Lower lobe of right lung (tissue), 2 donors: ENCODE data around the gene IGFBP1. TPM values are rescaled to one million over a fixed set of nuclear protein-coding genes. Genes with fewer than 3 reads are reported as not detected.

ENCODE experiments used
- ATAC-seq, 2 donors: fragments of 200-7000 bp; cut with Tn5 transposase; one replicate each; pipeline ENCODE4 v1.9.1; 2020 to 2022; ENCODE audit warnings: mild to moderate bottlenecking in 2 of 2, moderate library complexity in 2 of 2
- DNase-seq: peaks from one replicate; pipeline ENCODE4 v3.0.0-alpha.2; 2020
- H3K27ac ChIP-seq: fragments of 200-600 bp; one replicate; pipeline ENCODE4 v1.8.0; 2022
- H3K27me3 ChIP-seq: fragments of 200-600 bp; one replicate; pipeline ENCODE4 v1.8.0; 2022; ENCODE audit warnings: low read depth
- H3K36me3 ChIP-seq: fragments of 200-600 bp; one replicate; pipeline ENCODE4 v1.8.0; 2022; ENCODE audit warnings: mild to moderate bottlenecking
- H3K4me1 ChIP-seq: fragments of 200-600 bp; one replicate; pipeline ENCODE4 v1.8.0; 2022
- H3K4me3 ChIP-seq: fragments of 200-600 bp; one replicate; pipeline ENCODE4 v1.8.0; 2022; ENCODE audit warnings: mild to moderate bottlenecking
- H3K9me3 ChIP-seq: fragments of 200-600 bp; one replicate; pipeline ENCODE4 v1.8.0; 2022
- intact Hi-C: fragments of 100-400 bp; cut with DNase I; formaldehyde crosslinking; loops from one replicate; pipeline ENCODE4 v1.11.0; 2022
- total RNA-seq: library from RNA; stranded (reverse); fragmentation: NEBNext Ultra II Directional; extraction: Animal tissue kit (Norgen Biotek cat#: 25700); gene quantifications from one replicate; pipeline ENCODE4 v1.2.1, GENCODE V29; 2021
- TF ChIP-seq, protein P1 (sequence below): fragments of 200-600 bp; IDR thresholded peaks from one replicate; pipeline ENCODE4 v1.8.0; 2022; ENCODE audit warnings: antibody characterized with exemption, mild to moderate bottlenecking
- donor health status: DM: no; HTN: yes; CAD: no; lungs with severe emphysema.

Gene IGFBP1
- total RNA-seq, 1 donor from 2014 or later: not detected

DNA sequence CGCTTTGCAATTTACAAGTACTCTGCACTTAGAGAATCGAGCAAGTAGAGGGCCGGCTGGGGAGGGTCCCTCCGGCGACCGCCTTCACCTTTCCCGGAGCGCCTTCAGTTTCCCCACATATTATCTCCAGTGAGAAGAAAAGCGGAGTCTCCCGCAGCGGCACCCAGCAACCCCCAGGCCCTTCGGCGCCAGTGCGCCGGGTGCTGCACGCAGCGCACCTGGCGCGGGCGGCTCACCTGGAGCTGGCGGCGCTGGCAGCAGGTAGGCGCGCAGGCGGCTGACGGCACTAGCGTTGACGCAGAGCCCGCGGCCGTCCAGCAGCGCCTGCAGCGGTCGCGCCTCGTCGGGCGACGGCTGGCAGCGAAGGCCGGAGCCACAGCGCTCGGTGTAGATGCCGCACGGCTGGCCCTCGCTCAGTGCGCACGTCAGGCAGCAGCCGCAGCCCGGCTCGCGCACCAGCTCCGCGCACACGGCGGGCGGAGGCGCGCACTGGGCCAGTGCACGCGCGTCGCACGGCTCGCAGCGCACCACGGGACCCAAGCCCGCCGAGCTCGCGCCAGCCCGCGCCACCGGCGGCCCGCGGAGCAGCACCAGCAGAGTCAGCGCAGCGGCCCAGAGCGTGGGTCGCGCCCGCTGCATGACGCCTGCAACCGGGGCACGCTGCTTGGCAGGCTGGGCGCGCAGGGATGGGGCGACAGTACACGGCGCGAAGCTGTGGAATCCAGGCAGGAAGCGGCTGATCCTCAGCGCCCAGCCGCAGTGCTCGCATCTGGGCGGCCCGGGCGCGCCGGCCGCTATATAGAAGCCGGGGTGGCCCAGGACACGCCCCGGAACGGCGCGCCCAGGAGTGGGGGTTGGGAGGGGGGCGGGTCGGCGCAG, 32.5 kb downstream of the IGFBP1 start, which contains the start of gene IGFBP3:
Gene IGFBP3 (minus strand): TSS at position 771 of the 879 bp plus-strand sequence. CDS start 132 bp downstream, at position 639.
- H3K27me3 ChIP-seq: peaks cover 51% of the 10 kb centered on the region
- TF ChIP-seq, protein P1, sequence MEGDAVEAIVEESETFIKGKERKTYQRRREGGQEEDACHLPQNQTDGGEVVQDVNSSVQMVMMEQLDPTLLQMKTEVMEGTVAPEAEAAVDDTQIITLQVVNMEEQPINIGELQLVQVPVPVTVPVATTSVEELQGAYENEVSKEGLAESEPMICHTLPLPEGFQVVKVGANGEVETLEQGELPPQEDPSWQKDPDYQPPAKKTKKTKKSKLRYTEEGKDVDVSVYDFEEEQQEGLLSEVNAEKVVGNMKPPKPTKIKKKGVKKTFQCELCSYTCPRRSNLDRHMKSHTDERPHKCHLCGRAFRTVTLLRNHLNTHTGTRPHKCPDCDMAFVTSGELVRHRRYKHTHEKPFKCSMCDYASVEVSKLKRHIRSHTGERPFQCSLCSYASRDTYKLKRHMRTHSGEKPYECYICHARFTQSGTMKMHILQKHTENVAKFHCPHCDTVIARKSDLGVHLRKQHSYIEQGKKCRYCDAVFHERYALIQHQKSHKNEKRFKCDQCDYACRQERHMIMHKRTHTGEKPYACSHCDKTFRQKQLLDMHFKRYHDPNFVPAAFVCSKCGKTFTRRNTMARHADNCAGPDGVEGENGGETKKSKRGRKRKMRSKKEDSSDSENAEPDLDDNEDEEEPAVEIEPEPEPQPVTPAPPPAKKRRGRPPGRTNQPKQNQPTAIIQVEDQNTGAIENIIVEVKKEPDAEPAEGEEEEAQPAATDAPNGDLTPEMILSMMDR: no peak
- intact Hi-C loops: no loop called here
- H3K9me3 ChIP-seq: no peaks in the 10 kb centered on the region
- DNase-seq (peak; percentile 55), ATAC-seq (peak; percentile 31 to 89)
- no peak within 1 kb of the TSS for H3K27ac ChIP-seq
- H3K4me3 ChIP-seq: peak within 1 kb of the TSS; percentile 51
- peaks cover 27% of the 10 kb centered on the region for H3K4me1 ChIP-seq
- H3K36me3 ChIP-seq: no peaks in the 10 kb centered on the region

DNA sequence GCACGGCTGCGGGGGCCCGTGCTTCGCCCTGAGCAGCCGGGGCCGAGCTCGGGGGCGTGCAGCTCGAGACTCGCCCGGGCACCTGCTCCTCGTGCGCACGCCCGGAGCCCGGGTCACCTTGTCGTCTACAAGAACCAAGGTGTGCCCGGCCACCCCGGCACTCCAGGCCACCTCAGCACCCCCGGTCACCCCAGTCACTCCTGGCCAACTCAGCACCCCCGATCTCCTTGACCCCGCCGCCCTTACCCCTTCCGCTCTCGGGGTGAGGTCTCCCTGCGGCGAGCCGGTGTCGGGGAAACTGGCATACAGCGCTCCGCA, 33.1 kb downstream of the IGFBP1 start:
- peaks cover 51% of the 10 kb centered on the region for H3K27me3 ChIP-seq
- TF ChIP-seq, protein P1: no peak
- DNase-seq (no peak), ATAC-seq (peak in 1 of 2 donors; percentile 2)
- peak overlapping the region; percentile 51 for H3K4me3 ChIP-seq
- intact Hi-C loops: no loop called here
- no peaks in the 10 kb centered on the region for H3K36me3 ChIP-seq
- H3K27ac ChIP-seq: no peak overlapping the region
- H3K9me3 ChIP-seq: no peaks in the 10 kb centered on the region
- peaks cover 27% of the 10 kb centered on the region for H3K4me1 ChIP-seq

DNA sequence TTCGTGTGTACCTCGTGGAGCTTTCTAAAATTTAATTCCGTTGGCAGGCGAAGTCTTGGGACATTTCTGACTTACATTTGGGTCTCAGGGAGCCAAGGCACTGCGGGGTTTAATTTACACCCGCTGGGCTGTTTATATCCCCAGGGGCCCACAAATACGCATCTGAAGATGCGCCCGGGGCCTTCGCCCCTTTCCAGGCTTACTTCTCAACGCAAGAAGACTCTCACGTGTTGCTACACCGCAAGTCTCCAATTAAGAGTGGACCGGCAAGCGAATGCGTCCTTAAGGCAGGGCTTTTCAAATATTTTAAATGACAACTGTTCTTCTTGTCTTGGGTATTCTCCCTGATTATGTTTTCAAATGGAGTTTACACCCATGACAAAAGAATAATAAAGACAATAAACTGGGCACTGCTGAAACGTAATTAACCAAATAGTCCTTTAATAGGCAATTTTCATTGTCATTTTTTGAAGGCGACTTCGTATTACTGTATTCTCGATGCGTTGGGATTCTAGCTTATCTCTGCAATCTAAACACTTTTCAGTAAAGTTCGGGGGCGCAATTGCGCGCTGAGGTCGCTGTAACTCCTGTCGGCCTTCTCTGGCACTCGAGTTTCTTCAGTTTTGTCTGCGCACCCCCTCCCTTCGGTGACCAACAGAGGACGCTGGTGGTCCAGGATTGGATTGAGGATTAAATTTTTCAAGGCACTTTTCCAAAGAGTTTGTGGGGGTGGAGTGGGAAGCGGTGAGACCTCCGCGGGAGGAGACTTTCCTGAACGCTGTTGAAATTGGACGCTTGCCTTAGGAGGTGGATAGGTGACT, 33.6 kb downstream of the IGFBP1 start:
- ATAC-seq (peak in 1 of 2 donors; percentile 43), DNase-seq (peak; percentile 51)
- no peak overlapping the region for H3K27ac ChIP-seq
- intact Hi-C loops: no loop called here
- TF ChIP-seq, protein P1: peak; percentile 74
- no peaks in the 10 kb centered on the region for H3K9me3 ChIP-seq
- peak overlapping the region; percentile 51 for H3K4me3 ChIP-seq
- no peaks in the 10 kb centered on the region for H3K36me3 ChIP-seq
- H3K27me3 ChIP-seq: peaks cover 51% of the 10 kb centered on the region
- H3K4me1 ChIP-seq: peaks cover 27% of the 10 kb centered on the region

DNA sequence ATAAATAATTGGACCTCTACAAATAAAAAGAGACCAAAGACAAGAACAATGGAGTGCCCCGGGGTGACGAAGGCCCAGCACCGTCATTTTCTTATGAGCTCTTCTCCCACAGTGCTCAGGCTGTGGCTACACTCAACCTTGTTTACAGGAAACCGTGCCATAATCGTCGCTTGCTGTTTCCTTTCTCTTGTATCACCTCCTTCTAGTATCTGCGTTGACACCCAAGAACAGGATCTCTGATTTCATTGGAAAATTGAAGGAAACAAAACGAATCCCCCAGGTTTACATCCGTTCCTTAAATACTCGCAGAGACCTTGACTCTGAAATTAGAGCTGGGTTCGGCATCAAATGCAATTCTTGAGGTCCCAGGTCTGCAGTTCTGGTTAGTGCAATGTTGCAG, 34.5 kb downstream of the IGFBP1 start:
- Histone ChIP-seq H3K4me1 (peaks cover 21% of the 10 kb centered on the region), H3K4me3 (peak overlapping the region; percentile 51), H3K27ac (no peak overlapping the region), H3K9me3 (no peaks in the 10 kb centered on the region), H3K36me3 (no peaks in the 10 kb centered on the region), H3K27me3 (peaks cover 43% of the 10 kb centered on the region)
- TF ChIP-seq, protein P1: no peak
- intact Hi-C loops: no loop called here
- ATAC-seq (no peak), DNase-seq (no peak)

DNA sequence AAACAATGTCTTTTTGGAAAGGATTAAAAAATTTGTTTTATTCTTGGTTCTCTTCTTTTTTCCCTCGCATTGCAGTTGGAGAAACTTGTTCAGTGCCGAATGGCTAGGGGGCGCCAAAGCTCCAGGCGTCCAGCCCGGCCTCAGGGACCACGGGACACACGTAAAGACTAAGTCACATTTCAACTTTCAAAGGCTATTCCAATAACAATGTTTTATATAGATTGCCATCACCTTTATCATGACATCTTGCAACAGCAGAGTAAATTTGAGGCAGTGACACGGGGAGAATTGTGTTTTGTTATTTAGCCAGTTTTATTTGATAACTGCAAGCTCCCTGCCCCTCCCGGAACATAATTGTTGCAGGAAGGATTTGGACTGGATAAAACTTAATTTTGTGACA, 35.0 kb downstream of the IGFBP1 start:
- no peaks in the 10 kb centered on the region for H3K36me3 ChIP-seq
- no peaks in the 10 kb centered on the region for H3K9me3 ChIP-seq
- H3K27me3 ChIP-seq: peaks cover 38% of the 10 kb centered on the region
- peaks cover 20% of the 10 kb centered on the region for H3K4me1 ChIP-seq
- ATAC-seq (peak; percentile 55 to 84), DNase-seq (peak; percentile 76)
- intact Hi-C loops: no loop called here
- no peak overlapping the region for H3K27ac ChIP-seq
- no peak overlapping the region for H3K4me3 ChIP-seq
- TF ChIP-seq, protein P1: peak; percentile 89
